GM23338 (cell line): Measurements from ENCODE around the gene KCTD13. TPM values are rescaled to one million over a fixed set of nuclear protein-coding genes. Genes with fewer than 3 reads are reported as not detected.

ENCODE experiments used
- ATAC-seq: fragments of 200-7000 bp; cut with Tn5 transposase; 3 replicates; pipeline ENCODE4 v1.9.1; 2020
- DNase-seq: peaks from one replicate; pipeline ENCODE4 v3.0.0-alpha.2; 2015; ENCODE audit warnings: low spot score
- H2AFZ ChIP-seq: fragments of 200-600 bp; sonication (generic); 2 replicates; pipeline ENCODE4 v1.8.0; 2016; ENCODE audit warnings: antibody characterized with exemption, mild to moderate bottlenecking, moderate library complexity
- H3F3A ChIP-seq: fragments of 200-600 bp; sonication (generic); replicated peaks from 2 replicates; pipeline ENCODE4 v1.8.0; 2017; ENCODE audit warnings: antibody characterized with exemption, mixed run types, low read depth
- H3K27ac ChIP-seq: fragments of 200-600 bp; sonication (generic); 2 replicates; pipeline ENCODE4 v1.6.1; 2016; ENCODE audit warnings: low read depth
- H3K27me3 ChIP-seq: fragments of 200-600 bp; sonication (generic); 2 replicates; pipeline ENCODE4 v1.8.0; 2016; ENCODE audit warnings: mild to moderate bottlenecking, mixed run types, moderate library complexity; ENCODE audit not compliant: insufficient read depth
- H3K36me3 ChIP-seq: fragments of 200-600 bp; sonication (generic); 2 replicates; pipeline ENCODE4 v1.8.0; 2016; ENCODE audit warnings: mild to moderate bottlenecking; ENCODE audit not compliant: insufficient read depth
- H3K4me1 ChIP-seq: fragments of 200-600 bp; sonication (generic); 2 replicates; pipeline ENCODE4 v1.8.0; 2016; ENCODE audit warnings: mild to moderate bottlenecking, moderate library complexity; ENCODE audit not compliant: insufficient read depth
- H3K4me2 ChIP-seq: fragments of 200-600 bp; sonication (generic); 2 replicates; pipeline ENCODE4 v1.7.1; 2017; ENCODE audit warnings: mixed run types
- H3K4me3 ChIP-seq: fragments of 200-600 bp; sonication (generic); 2 replicates; pipeline ENCODE4 v1.6.1; 2016; ENCODE audit warnings: mixed run types
- H3K79me2 ChIP-seq: fragments of 200-600 bp; sonication (generic); replicated peaks from 2 replicates; pipeline ENCODE4 v1.8.0; 2017; ENCODE audit warnings: mild to moderate bottlenecking; ENCODE audit not compliant: insufficient read depth
- H3K9me2 ChIP-seq: fragments of 200-600 bp; sonication (generic); 2 replicates; pipeline ENCODE4 v1.8.0; 2017; ENCODE audit not compliant: insufficient read depth
- H4K20me1 ChIP-seq: fragments of 200-600 bp; sonication (generic); replicated peaks from 2 replicates; pipeline ENCODE4 v1.8.0; 2017; ENCODE audit warnings: mild to moderate bottlenecking; ENCODE audit not compliant: insufficient read depth
- H3K27ac Mint-ChIP-seq: 2 replicates; pipeline ENCODE4 v1.8.0; 2020; ENCODE audit warnings: inconsistent platforms, mild to moderate bottlenecking, moderate library complexity, mixed read lengths
- H3K27me3 Mint-ChIP-seq: 3 replicates; pipeline ENCODE4 v1.8.0; 2022; ENCODE audit warnings: low read depth, mild to moderate bottlenecking, moderate library complexity, mixed read lengths, inconsistent platforms; ENCODE audit not compliant: insufficient read depth, poor library complexity
- H3K36me3 Mint-ChIP-seq: 3 replicates; pipeline ENCODE4 v1.8.0; 2021; ENCODE audit warnings: low read depth, mild to moderate bottlenecking, inconsistent platforms, moderate library complexity, mixed read lengths
- H3K4me1 Mint-ChIP-seq: 3 replicates; pipeline ENCODE4 v1.8.0; 2020; ENCODE audit warnings: mild to moderate bottlenecking, inconsistent platforms, mixed read lengths
- H3K4me3 Mint-ChIP-seq: 3 replicates; pipeline ENCODE4 v1.8.0; 2021; ENCODE audit warnings: moderate library complexity, mild to moderate bottlenecking, inconsistent platforms, mixed read lengths
- H3K9me3 Mint-ChIP-seq: 3 replicates; pipeline ENCODE4 v1.8.0; 2020; ENCODE audit warnings: moderate library complexity, mild to moderate bottlenecking, inconsistent platforms, mixed read lengths
- CREB1 ChIP-seq: fragments of 250-450 bp; sonication (Bioruptor Pico); IDR thresholded peaks from 2 replicates; pipeline ENCODE4 v1.5.0; 2020; ENCODE audit warnings: low read depth, mild to moderate bottlenecking, moderate library complexity
- CTCF ChIP-seq, 2 experiments: fragments of 200-600 bp in 1 of 2; sonication (generic) in 1 of 2; conservative IDR thresholded peaks; 2 replicates each; pipeline versions ENCODE4 v1.5.1 to v1.6.1; 2016 to 2017; ENCODE audit warnings: antibody characterized with exemption in 2 of 2, low read depth in 2 of 2, mild to moderate bottlenecking in 2 of 2, moderate library complexity in 1 of 2
- ETS1 ChIP-seq: IDR thresholded peaks from 2 replicates; pipeline ENCODE4 v1.6.1; 2016; ENCODE audit warnings: antibody characterized with exemption
- EZH2 ChIP-seq: fragments of 200-600 bp; sonication (generic); IDR thresholded peaks from one replicate; pipeline ENCODE4 v1.8.0; 2017; ENCODE audit warnings: antibody characterized with exemption, mild to moderate bottlenecking, low read depth; ENCODE audit not compliant: unreplicated experiment
- EZH2phosphoT487 ChIP-seq: fragments of 200-600 bp; sonication (generic); IDR thresholded peaks from one replicate; pipeline ENCODE4 v1.8.1; 2018; ENCODE audit warnings: antibody characterized with exemption; ENCODE audit not compliant: unreplicated experiment
- JUNB ChIP-seq: IDR thresholded peaks from one replicate; pipeline ENCODE4 v1.6.1; 2016; ENCODE audit warnings: antibody characterized with exemption; ENCODE audit not compliant: unreplicated experiment
- NANOG ChIP-seq: IDR thresholded peaks from 2 replicates; pipeline ENCODE4 v1.6.1; 2016; ENCODE audit warnings: antibody characterized with exemption, borderline replicate concordance
- POLR2AphosphoS5 ChIP-seq: IDR thresholded peaks from 2 replicates; pipeline ENCODE4 v1.6.1; 2016; ENCODE audit warnings: antibody characterized with exemption, low read depth
- REST ChIP-seq: IDR thresholded peaks from one replicate; pipeline ENCODE4 v1.6.1; 2018; ENCODE audit warnings: antibody characterized with exemption; ENCODE audit not compliant: unreplicated experiment
- STAT1 ChIP-seq: IDR thresholded peaks from one replicate; pipeline ENCODE4 v1.6.1; 2016; ENCODE audit warnings: antibody characterized with exemption; ENCODE audit not compliant: unreplicated experiment
- ZNF114 ChIP-seq: fragments of 250-450 bp; sonication (Bioruptor Pico); IDR thresholded peaks from 2 replicates; pipeline ENCODE4 v1.5.0; 2020; ENCODE audit warnings: mild to moderate bottlenecking, moderate library complexity
- ZNF331 ChIP-seq: fragments of 250-450 bp; sonication (Bioruptor Pico); IDR thresholded peaks from 2 replicates; pipeline ENCODE4 v1.5.0; 2020; ENCODE audit warnings: low read depth, mild to moderate bottlenecking, moderate library complexity
- ZNF462 ChIP-seq: fragments of 250-450 bp; sonication (Bioruptor Pico); IDR thresholded peaks from 2 replicates; pipeline ENCODE4 v1.5.0; 2020; ENCODE audit warnings: mild to moderate bottlenecking, moderate library complexity
- polyA plus RNA-seq: library from polyadenylated mRNA; unstranded; fragments of >200 nt; fragmentation: Nextera tagmentation; extraction: Ambion mirVana; gene quantifications from 2 replicates; pipeline ENCODE4 v1.2.1, GENCODE V29; 2016
- total RNA-seq: library from RNA; depleted of rRNA; stranded (reverse); fragments of >200 nt; shearing (Covaris generic); gene quantifications from 2 replicates; pipeline ENCODE4 v1.2.3, GENCODE V29; 2014

The KCTD13 gene
- total and polyA plus RNA-seq, 2 experiments from 2014 or later: 10.1 to 12.2 TPM

DNA sequence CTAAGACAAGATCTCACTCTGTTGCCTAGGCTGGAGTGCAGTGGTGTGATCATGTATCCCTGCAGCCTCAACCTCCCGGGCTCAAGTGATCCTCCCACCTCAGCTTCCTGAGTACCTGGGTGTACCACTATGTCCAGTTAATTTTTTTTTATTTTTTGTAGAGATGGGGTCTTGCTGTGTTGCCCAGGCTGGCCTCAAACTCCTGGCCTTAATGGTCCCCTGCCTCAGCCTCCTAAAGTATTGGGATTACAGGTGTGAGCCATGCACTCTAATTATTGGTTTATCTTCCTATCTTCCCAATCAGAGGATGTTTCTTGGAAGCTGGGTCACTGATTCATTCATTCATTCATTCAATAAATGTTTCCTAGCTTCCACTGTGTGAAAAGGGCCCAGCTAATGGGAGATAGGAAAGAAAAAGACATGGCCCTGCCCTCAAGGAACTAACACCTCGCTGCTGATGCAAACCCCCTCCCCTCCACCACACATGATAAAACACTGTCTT, 17.3 kb downstream of the KCTD13 start:
- no peak overlapping the region for H3K4me2 ChIP-seq
- no peaks in the 10 kb centered on the region for H3K9me2 ChIP-seq
- no peak for ATAC-seq
- Mint-ChIP-seq H3K27me3 (peaks cover 12% of the 10 kb centered on the region), H3K36me3 (peaks cover 15% of the 10 kb centered on the region), H3K4me1 (peaks cover 12% of the 10 kb centered on the region), H3K27ac (no peak overlapping the region), H3K9me3 (no peaks in the 10 kb centered on the region), H3K4me3 (no peak overlapping the region)
- no peak overlapping the region for H2AFZ ChIP-seq
- H3K4me1 ChIP-seq: peaks cover 6% of the 10 kb centered on the region; the same call in 1 of the 2 replicates
- no peak overlapping the region for H3K4me3 ChIP-seq
- H3K79me2 ChIP-seq: no peaks in the 10 kb centered on the region
- no peak for DNase-seq
- H3K27me3 ChIP-seq: no peaks in the 10 kb centered on the region
- H3F3A ChIP-seq: no peaks in the 10 kb centered on the region
- H4K20me1 ChIP-seq: peaks cover 1% of the 10 kb centered on the region
- H3K27ac ChIP-seq: no peak overlapping the region
- TF ChIP-seq CTCF (conservative IDR thresholded peaks at IDR 0.05; ENCODE audit: low read depth in 2 of 2) (no peak), CREB1 (CRISPR knock-in tag) (no peak), EZH2 (no peak), NANOG (no peak), REST (no peak), POLR2AphosphoS5 (no peak), EZH2phosphoT487 (no peak), ZNF462 (CRISPR knock-in tag) (no peak), ZNF114 (no peak), JUNB (no peak), ZNF331 (no peak), STAT1 (no peak), ETS1 (no peak)
- H3K36me3 ChIP-seq: no peaks in the 10 kb centered on the region
